ENCODE results near the gene CENPP. TPM values are rescaled to one million over a fixed set of nuclear protein-coding genes. Genes with fewer than 3 reads are reported as not detected.

CENPP gene
- total RNA-seq, 1 donor from 2014 or later: 1.9 TPM

GRCh38 chr9:92608909-92609445 lies 283.2 kb downstream of the CENPP start:
- Histone ChIP-seq H3K4me3 (ENCODE audit: insufficient read depth, low read depth, low read length) (no peak overlapping the region), H3K4me2 (ENCODE audit: low read length) (no peak overlapping the region), H3K27ac (ENCODE audit: low read depth, low read length) (no peak overlapping the region), H3K27me3 (ENCODE audit: insufficient read depth, low read length) (no peaks in the 10 kb centered on the region), H3K9me3 (ENCODE audit: insufficient read depth, low read depth, low read length) (no peaks in the 10 kb centered on the region), H3K9ac (ENCODE audit: low read length) (peak overlapping the region; percentile 20), H2AFZ (ENCODE audit: low read depth, low read length) (no peak overlapping the region), H4K20me1 (ENCODE audit: insufficient read depth, low read length) (no peaks in the 10 kb centered on the region), H3K4me1 (ENCODE audit: insufficient read depth, low read length) (peaks cover 16% of the 10 kb centered on the region), H3K36me3 (ENCODE audit: insufficient read depth, low read length) (peaks cover 10% of the 10 kb centered on the region), H3K79me2 (ENCODE audit: insufficient read depth, low read length) (no peaks in the 10 kb centered on the region)
- Mint-ChIP-seq H3K36me3 (ENCODE audit: low read depth, unreplicated experiment) (peaks cover 23% of the 10 kb centered on the region), H3K4me1 (ENCODE audit: low read depth, unreplicated experiment) (peaks cover 5% of the 10 kb centered on the region), H3K27me3 (ENCODE audit: low read depth, unreplicated experiment) (no peaks in the 10 kb centered on the region), H3K4me3 (ENCODE audit: unreplicated experiment) (no peak overlapping the region), H3K9me3 (ENCODE audit: unreplicated experiment) (peaks cover 6% of the 10 kb centered on the region), H3K27ac (ENCODE audit: unreplicated experiment) (no peak overlapping the region)
- DNase-seq (ENCODE audit: low read depth): peak; percentile 16
- TF ChIP-seq CTCF (IDR thresholded peaks at IDR 0.05; ENCODE audit: insufficient read depth, low read depth, low read length): no peak
- TF ChIP-seq EZH2 (IDR thresholded peaks at IDR 0.05; ENCODE audit: insufficient read depth, low read length): no peak
- no peak for FAIRE-seq

- Histone ChIP-seq H3K36me3 (ENCODE audit: insufficient read depth, low read length) (peaks cover 10% of the 10 kb centered on the region), H4K20me1 (ENCODE audit: insufficient read depth, low read length) (no peaks in the 10 kb centered on the region), H3K27ac (ENCODE audit: low read depth, low read length) (no peak overlapping the region), H2AFZ (ENCODE audit: low read depth, low read length) (no peak overlapping the region), H3K27me3 (ENCODE audit: insufficient read depth, low read length) (no peaks in the 10 kb centered on the region), H3K79me2 (ENCODE audit: insufficient read depth, low read length) (no peaks in the 10 kb centered on the region), H3K9me3 (ENCODE audit: insufficient read depth, low read depth, low read length) (no peaks in the 10 kb centered on the region), H3K9ac (ENCODE audit: low read length) (no peak overlapping the region), H3K4me1 (ENCODE audit: insufficient read depth, low read length) (peaks cover 16% of the 10 kb centered on the region), H3K4me3 (ENCODE audit: insufficient read depth, low read depth, low read length) (no peak overlapping the region), H3K4me2 (ENCODE audit: low read length) (no peak overlapping the region)
- Mint-ChIP-seq H3K4me3 (ENCODE audit: unreplicated experiment) (no peak overlapping the region), H3K36me3 (ENCODE audit: low read depth, unreplicated experiment) (peaks cover 36% of the 10 kb centered on the region), H3K9me3 (ENCODE audit: unreplicated experiment) (peaks cover 2% of the 10 kb centered on the region), H3K27me3 (ENCODE audit: low read depth, unreplicated experiment) (no peaks in the 10 kb centered on the region), H3K4me1 (ENCODE audit: low read depth, unreplicated experiment) (peaks cover 5% of the 10 kb centered on the region), H3K27ac (ENCODE audit: unreplicated experiment) (peak overlapping the region; percentile 83)
- DNase-seq (ENCODE audit: low read depth) (no peak), FAIRE-seq (no peak)
- TF ChIP-seq EZH2 (IDR thresholded peaks at IDR 0.05; ENCODE audit: insufficient read depth, low read length) (no peak), CTCF (IDR thresholded peaks at IDR 0.05; ENCODE audit: insufficient read depth, low read depth, low read length) (no peak)
Observed at GRCh38 chr9:92610470-92611420, 285.0 kb downstream of the CENPP start.

Data from astrocyte (in vitro differentiated cells and primary cell).